Measurements from ENCODE around the gene NECTIN1. TPM values are rescaled to one million over a fixed set of nuclear protein-coding genes. Genes with fewer than 3 reads are reported as not detected.

NECTIN1 gene
- total RNA-seq, 1 donor from 2014 or later, result 36.7 TPM

DNA sequence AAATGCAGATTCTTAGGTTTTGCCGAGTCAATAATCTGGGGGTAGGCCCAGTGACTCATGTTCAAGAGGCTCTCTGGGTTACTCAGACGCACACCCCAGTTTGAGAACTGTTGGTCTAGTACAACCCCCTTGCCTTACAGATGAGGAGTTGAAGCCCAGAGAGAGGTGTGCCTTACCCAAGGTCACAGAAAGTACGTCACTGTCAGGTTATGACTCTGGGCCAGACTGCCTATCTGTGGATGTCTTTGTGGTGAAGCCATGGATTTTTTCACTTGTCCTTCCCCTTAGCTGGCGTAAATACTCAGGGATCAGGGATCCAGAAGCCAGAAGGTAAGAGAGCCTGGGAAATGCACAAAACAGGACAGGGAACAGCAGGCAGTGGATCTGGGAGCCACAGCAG is 25.2 kb upstream of the NECTIN1 start:
- Mint-ChIP-seq H3K4me3 (no peak overlapping the region), H3K36me3 (ENCODE audit: low read depth) (no peaks in the 10 kb centered on the region), H3K27me3 (peaks cover 7% of the 10 kb centered on the region), H3K27ac (no peak overlapping the region), H3K9me3 (peaks cover 4% of the 10 kb centered on the region), H3K4me1 (peaks cover 35% of the 10 kb centered on the region)
- no peak for ATAC-seq (ENCODE audit: low read depth)
- CTCF ChIA-PET, result no interaction called here
- DNase-seq, result no peak
- TF ChIP-seq, protein P1, sequence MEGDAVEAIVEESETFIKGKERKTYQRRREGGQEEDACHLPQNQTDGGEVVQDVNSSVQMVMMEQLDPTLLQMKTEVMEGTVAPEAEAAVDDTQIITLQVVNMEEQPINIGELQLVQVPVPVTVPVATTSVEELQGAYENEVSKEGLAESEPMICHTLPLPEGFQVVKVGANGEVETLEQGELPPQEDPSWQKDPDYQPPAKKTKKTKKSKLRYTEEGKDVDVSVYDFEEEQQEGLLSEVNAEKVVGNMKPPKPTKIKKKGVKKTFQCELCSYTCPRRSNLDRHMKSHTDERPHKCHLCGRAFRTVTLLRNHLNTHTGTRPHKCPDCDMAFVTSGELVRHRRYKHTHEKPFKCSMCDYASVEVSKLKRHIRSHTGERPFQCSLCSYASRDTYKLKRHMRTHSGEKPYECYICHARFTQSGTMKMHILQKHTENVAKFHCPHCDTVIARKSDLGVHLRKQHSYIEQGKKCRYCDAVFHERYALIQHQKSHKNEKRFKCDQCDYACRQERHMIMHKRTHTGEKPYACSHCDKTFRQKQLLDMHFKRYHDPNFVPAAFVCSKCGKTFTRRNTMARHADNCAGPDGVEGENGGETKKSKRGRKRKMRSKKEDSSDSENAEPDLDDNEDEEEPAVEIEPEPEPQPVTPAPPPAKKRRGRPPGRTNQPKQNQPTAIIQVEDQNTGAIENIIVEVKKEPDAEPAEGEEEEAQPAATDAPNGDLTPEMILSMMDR (IDR thresholded peaks at IDR 0.05), result no peak
- POLR2A ChIA-PET, result no interaction called here
- intact Hi-C loops (cut with micrococcal nuclease), result loop anchor here (10.0 kb wide), 1 partner anchor 591 kb away; no protein-coding TSS in a partner anchor

DNA sequence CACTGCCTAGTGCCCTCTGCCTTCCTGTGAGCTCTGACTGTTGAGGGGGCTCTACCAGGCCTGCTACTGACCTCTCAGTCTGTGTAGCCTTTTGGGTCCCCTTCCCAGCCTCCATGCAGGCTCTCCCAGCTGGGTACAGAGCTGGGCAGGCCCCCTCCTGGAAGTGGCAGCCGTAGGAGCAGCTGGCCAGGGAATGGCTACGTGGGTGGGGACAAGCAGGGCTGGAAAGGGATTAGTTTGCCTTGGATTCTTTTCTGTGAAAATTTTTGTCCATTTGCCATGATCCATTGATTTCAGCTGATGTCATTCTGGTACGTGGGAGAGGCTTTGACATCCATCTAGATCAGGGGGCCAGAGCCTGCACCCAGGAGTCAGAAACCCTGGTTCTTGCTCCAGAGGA is 23.9 kb upstream of the NECTIN1 start:
- Mint-ChIP-seq H3K4me3 (peak overlapping the region; percentile 84), H3K9me3 (peaks cover 4% of the 10 kb centered on the region), H3K36me3 (ENCODE audit: low read depth) (no peaks in the 10 kb centered on the region), H3K27ac (peak overlapping the region; percentile 94), H3K27me3 (peaks cover 7% of the 10 kb centered on the region), H3K4me1 (peaks cover 35% of the 10 kb centered on the region)
- intact Hi-C loops (cut with micrococcal nuclease), result loop anchor here (10.0 kb wide), 1 partner anchor 592 kb away; no protein-coding TSS in a partner anchor
- ATAC-seq (ENCODE audit: low read depth) (no peak), DNase-seq (no peak)
- POLR2A ChIA-PET, result interaction anchor here (0.7 to 3.6 kb wide), 4 partner anchors 24 to 1620 kb away, joined by 3 to 20 read pairs (median 4); partner anchors contain the start of gene NECTIN1
- CTCF ChIA-PET, result interaction anchor here (0.9 to 1.3 kb wide), 3 partner anchors 13 to 79 kb away, joined by 4 to 7 read pairs (median 5); partner anchors contain the start of gene NECTIN1
- TF ChIP-seq, protein P1 (IDR thresholded peaks at IDR 0.05), result no peak

DNA sequence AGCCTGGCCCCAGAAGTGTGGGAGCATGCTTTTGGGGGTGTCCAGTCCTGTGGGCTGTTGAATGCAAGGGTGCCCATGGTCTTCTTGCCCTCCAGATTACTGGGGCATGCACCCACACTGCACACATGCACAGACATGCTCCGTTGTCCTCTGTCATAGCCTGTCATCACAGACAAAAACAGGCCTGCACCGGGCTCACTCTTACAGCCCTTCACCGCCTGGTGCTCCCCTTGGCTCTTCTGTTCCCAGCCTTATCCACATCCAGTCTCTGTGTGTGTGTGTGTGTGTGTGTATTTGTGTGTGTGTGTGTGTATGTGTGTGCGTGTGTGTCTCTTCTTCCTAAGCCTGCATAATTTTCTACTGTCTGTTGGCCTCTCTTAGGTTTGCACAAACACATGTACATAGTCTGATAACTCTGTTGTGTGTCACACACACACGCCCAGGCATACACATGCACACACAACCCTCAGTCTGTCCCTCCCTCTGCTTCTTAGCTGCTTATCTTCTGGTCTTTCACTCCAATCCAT is 23.4 kb upstream of the NECTIN1 start:
- ATAC-seq (ENCODE audit: low read depth) (peak; percentile 73), DNase-seq (no peak)
- intact Hi-C loops (cut with micrococcal nuclease), result loop anchor here (10.0 kb wide), 1 partner anchor 592 kb away; no protein-coding TSS in a partner anchor
- ChIA-PET CTCF (interaction anchor here (0.9 to 1.4 kb wide), 3 partner anchors 12 to 79 kb away, joined by 4 to 12 read pairs (median 5); partner anchors contain the start of gene NECTIN1), POLR2A (interaction anchor here (0.7 to 3.6 kb wide), 7 partner anchors 10 to 1620 kb away, joined by 3 to 22 read pairs (median 4); partner anchors contain the start of gene NECTIN1)
- H3K4me1 Mint-ChIP-seq, result peaks cover 35% of the 10 kb centered on the region
- H3K27me3 Mint-ChIP-seq, result peaks cover 4% of the 10 kb centered on the region
- H3K4me3 Mint-ChIP-seq, result peak overlapping the region; percentile 84
- H3K27ac Mint-ChIP-seq, result peak overlapping the region; percentile 94
- peaks cover 4% of the 10 kb centered on the region for H3K9me3 Mint-ChIP-seq
- TF ChIP-seq, protein P1 (IDR thresholded peaks at IDR 0.05), result no peak
- H3K36me3 Mint-ChIP-seq (ENCODE audit: low read depth), result no peaks in the 10 kb centered on the region

DNA sequence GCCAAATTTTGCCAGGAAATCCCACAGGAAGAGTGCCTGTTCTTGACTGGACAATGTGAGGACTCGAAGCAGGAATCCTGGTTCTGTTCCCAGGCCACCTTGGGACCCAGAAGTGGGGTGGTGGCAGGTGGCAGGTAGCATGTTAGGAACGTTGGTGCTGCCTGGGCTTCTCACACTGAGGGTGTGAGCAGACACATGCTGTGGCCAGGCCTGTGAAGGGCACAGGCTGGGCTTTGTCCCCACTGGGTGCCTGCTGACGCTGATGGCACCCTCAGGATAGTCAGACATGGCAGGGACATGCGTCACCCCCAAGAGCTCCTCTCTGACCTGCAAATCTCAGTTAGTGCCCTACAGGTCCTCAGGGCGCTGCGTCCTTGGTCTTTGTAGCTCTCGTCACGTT is 21.1 kb upstream of the NECTIN1 start:
- peaks cover 4% of the 10 kb centered on the region for H3K9me3 Mint-ChIP-seq
- ChIA-PET CTCF (interaction anchor here (0.9 to 1.8 kb wide), 3 partner anchors 10 to 76 kb away, joined by 3 to 12 read pairs (median 3); partner anchors contain the start of gene NECTIN1), POLR2A (interaction anchor here (2.4 to 3.6 kb wide), 2 partner anchors 21 to 76 kb away, joined by 20 to 22 read pairs; partner anchors contain the start of gene NECTIN1)
- DNase-seq (no peak), ATAC-seq (ENCODE audit: low read depth) (no peak)
- H3K27me3 Mint-ChIP-seq, result peaks cover 7% of the 10 kb centered on the region
- H3K27ac Mint-ChIP-seq, result no peak overlapping the region
- H3K4me3 Mint-ChIP-seq, result no peak overlapping the region
- H3K36me3 Mint-ChIP-seq (ENCODE audit: low read depth), result no peaks in the 10 kb centered on the region
- intact Hi-C loops (cut with micrococcal nuclease), result loop anchor here (2.0 to 10.0 kb wide), 3 partner anchors 77 to 595 kb away; partner anchors contain the start of gene USP2
- TF ChIP-seq, protein P1 (IDR thresholded peaks at IDR 0.05), result no peak
- H3K4me1 Mint-ChIP-seq, result peaks cover 35% of the 10 kb centered on the region

DNA sequence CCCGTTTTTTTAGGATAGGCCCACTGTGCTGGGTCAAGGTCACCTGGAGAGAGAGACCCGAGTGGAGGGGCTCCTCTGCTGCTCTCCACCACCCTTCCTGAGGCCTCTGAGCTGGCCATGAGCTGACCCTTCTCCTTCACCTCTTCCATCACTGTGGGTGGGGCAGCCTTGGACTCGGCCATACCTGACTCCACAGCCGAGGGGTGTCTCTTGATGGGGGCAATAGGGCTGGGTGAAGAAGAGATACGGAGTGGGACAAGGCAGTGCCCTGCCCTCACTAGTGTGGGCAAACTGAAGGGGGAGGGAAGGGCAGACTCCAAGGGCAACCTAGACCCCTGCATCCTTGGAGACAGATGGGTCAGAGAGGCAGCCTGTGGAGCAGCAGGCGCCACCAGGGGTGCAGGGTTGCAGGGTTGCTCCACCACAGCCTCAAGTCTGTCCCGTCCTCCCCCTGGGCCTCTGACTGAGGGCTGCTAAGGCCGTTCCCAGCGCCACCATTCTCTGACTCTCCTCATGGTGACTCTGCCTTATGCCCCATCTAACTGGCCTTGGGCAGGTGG is 20.1 kb upstream of the NECTIN1 start:
- DNase-seq (no peak), ATAC-seq (ENCODE audit: low read depth) (no peak)
- CTCF ChIA-PET, result interaction anchor here (1.7 to 1.8 kb wide), 2 partner anchors 20 kb away, joined by 7 to 12 read pairs; partner anchors contain the start of gene NECTIN1
- intact Hi-C loops (cut with micrococcal nuclease), result no loop called here
- POLR2A ChIA-PET, result interaction anchor here (0.8 kb wide), 1 partner anchor 20 kb away, joined by 5 read pairs; the partner anchor contains the start of gene NECTIN1
- TF ChIP-seq, protein P1 (IDR thresholded peaks at IDR 0.05), result no peak
- no peak overlapping the region for H3K27ac Mint-ChIP-seq
- peaks cover 14% of the 10 kb centered on the region for H3K27me3 Mint-ChIP-seq
- peaks cover 4% of the 10 kb centered on the region for H3K9me3 Mint-ChIP-seq
- H3K4me3 Mint-ChIP-seq, result no peak overlapping the region
- H3K36me3 Mint-ChIP-seq (ENCODE audit: low read depth), result no peaks in the 10 kb centered on the region
- peaks cover 35% of the 10 kb centered on the region for H3K4me1 Mint-ChIP-seq

All from activated B cell treated with CpG ODN at 0.5 μM for 24 hours (primary cell).